ENCODE data around the gene SEZ6.

Gene SEZ6, protein sequence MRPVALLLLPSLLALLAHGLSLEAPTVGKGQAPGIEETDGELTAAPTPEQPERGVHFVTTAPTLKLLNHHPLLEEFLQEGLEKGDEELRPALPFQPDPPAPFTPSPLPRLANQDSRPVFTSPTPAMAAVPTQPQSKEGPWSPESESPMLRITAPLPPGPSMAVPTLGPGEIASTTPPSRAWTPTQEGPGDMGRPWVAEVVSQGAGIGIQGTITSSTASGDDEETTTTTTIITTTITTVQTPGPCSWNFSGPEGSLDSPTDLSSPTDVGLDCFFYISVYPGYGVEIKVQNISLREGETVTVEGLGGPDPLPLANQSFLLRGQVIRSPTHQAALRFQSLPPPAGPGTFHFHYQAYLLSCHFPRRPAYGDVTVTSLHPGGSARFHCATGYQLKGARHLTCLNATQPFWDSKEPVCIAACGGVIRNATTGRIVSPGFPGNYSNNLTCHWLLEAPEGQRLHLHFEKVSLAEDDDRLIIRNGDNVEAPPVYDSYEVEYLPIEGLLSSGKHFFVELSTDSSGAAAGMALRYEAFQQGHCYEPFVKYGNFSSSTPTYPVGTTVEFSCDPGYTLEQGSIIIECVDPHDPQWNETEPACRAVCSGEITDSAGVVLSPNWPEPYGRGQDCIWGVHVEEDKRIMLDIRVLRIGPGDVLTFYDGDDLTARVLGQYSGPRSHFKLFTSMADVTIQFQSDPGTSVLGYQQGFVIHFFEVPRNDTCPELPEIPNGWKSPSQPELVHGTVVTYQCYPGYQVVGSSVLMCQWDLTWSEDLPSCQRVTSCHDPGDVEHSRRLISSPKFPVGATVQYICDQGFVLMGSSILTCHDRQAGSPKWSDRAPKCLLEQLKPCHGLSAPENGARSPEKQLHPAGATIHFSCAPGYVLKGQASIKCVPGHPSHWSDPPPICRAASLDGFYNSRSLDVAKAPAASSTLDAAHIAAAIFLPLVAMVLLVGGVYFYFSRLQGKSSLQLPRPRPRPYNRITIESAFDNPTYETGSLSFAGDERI

DNA sequence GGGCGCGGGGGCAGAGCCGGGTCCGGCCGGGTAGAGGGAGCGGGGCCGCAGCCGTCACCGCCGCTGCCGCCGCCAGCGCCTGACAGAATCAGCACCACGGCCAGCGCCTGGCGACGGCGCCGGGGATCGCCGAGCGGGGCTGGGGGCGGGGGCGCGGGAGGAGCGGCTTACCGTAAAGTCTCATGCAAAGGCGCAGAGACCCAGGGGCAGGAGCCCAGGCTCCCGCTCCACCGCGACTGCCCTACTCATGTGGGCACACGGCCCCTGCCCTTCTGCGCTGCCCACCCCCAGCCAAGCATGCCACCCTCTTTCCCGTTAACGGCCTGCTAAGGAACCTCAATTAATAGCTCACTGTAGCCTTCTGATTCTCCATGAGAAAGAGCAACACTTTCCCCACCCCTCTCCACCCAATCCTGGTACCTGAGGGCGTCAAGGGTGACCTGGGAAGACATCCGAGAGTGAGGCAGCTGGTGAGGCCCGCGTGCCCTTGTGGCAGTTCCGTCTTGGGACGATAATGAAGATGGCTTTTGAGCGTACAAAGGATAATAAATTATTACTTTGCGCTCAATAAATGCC lies at the start of gene SEZ6:
SEZ6 (minus strand) TSS at position 98 of the 576 bp plus-strand sequence. CDS start 164 bp downstream, outside the sequence.
- DNase-seq = peak; percentile 82 to 97

DNA sequence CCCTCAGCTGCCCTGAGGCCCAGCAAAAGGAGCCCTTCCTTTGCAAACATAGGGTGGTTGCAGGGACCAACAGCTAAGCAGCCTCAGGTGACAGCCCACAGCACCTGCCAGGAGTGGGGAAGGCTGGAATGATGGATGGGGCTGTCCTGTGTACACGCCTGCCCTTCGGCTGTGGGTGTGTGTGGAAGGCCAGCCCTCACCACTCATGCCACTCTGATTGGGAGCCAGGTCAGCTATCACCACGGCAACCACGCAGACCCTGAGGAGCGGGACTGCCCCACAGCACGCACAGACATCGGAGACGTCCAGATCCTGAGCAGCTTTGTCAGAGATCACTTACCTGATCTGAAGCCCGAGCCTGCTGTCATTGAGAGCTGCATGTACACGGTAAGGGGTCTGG lies 49.0 kb upstream of the SEZ6 start:
- peak in 1 of 2 experiments; percentile 36 for DNase-seq

DNA sequence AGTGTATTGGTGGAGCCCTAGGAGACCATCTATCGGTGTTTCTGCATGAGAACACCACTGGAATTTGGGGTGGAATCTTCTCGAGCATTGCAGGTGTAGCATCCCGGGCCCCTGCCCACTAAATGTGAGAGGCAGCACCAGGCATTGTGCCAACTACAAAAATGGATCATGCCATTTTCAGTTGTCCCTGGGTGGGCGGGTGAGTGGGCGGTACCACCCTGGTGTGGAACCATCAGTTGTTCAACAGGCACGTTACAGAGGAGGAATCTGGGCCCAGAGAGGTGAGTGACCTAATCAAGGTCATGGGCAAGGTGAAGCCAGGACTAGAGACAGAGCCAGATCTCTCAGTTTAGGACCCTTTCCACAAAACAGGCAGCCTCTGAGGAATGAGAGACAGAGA lies 45.9 kb upstream of the SEZ6 start:
- DNase-seq = no peak

DNA sequence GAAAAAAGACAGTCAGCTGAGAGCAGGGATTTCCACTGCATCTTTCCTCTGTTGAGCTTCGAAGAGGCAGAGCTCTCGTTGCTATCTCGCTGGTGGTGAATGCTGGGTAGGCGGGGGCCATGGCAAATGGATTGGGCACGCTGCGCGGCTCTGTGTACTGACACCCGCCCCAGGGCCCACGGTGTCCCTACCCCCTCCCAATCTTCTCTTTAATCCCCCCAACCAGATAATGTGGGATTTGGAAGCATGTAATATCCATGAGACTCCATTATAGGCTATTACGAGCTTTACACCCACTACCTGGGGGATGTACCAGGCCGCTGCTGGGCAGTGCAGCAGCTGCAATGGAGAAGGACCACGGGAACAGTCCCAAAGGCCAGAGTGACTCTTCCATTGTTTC lies 45.4 kb upstream of the SEZ6 start:
- DNase-seq = no peak

DNA sequence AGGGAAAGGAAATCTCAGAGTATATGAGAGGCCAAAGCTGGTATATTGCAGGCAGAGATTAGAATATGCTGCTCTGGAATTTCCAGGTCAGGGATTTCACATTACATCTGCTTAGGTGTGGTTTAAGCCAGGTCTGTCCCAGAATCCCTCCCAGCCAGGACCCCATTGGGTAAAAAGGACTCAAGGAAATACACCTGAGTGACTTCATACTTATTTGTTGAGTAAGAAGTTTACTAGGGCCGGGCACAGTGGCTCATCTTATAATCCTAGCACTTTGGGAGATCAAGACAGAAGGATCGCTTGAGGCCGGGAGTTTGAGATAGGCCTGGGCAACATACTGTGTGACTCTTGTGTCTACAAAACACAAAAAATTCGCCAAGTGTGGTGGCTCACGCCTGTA lies 44.3 kb upstream of the SEZ6 start:
- DNase-seq = no peak

DNA sequence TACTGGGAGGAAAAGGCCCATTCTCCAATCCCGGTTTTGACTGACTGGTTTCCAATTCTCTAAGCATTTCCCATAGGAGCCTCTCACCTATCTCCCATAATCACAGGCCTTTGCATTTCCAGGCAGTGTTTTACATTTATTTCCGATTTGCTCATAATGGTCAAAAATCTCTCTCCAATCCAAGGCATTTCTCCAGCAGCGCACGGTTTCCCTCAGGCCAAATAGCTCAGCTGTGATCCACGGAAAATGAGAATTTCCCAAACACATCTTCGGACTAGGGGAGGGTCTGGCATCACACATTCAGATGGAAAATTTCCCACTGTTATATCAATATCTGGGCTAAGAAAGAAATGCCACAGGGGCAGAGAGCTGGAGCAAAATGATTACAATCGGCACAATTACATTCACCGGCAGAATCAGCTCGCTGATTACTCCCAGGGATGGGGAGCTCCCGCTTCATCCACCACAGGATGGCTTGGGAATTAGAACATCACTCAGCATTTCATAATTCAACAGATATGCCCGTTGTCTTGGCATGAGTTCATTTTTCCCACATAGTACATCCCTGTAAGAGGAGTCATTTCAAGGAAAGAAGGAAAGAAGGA lies 43.8 kb upstream of the SEZ6 start:
- DNase-seq = no peak

DNA sequence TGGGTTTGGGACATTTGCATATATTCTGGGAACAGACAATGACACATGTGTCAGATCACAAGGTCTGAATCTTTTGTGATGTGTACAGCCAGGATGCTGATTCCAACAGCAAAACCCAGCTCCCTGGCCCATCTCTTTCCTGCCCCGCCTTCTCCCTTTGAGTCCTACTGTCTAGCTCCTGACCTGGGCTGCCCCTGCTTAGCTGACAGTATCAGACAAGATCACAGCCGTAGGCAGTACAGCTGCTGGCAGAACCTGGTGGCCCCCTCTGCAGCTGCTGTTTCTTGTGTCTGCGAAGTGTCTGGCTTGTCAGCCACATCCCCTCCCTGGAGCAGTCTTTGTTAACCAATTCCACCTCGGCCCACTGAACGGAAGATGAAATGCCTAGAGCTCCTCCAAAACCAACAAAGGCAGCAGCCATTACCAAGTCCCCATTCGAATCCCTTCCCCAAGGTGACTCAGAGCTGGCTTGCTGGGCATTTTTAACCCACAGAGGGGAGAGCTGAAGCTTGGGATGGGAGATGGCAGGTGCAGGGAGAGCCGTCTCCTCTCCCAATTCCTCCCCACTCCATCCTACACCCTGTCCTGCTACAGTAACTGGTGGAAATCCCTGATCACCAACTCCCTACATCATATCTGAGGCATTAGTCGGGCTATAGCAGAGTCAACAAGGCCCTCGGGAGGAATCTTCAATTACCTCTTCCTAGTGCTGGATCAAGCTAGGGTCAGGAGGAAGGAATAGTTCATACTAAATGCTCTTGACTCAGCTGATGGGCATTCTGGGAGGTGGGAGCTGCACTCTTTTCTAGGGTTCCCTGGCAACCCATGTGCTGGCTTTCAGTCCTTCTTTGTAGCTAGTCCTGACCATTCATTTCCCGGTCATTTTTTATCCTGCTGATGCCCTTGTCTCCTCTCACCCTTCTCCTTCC lies 42.9 kb upstream of the SEZ6 start:
- peak; percentile 96 to 97 for DNase-seq

DNA sequence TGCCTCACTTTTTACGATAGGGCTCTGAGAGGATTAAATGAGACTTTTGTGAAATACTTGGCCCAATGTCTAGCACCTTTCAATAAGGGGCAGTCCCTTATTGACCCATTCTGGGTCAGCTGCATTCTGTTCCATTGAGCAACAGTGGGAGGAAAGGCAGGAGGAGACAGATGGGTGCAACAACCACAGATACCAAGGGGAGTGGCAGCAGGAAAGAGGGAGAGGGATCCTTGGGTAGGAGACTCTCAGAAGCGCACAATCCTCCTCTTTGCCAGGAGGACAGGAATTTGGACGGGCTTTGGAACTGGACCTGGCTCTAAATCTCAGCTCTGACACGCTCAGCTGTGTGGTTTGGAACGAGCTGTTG lies 40.6 kb upstream of the SEZ6 start:
- DNase-seq = no peak

DNA sequence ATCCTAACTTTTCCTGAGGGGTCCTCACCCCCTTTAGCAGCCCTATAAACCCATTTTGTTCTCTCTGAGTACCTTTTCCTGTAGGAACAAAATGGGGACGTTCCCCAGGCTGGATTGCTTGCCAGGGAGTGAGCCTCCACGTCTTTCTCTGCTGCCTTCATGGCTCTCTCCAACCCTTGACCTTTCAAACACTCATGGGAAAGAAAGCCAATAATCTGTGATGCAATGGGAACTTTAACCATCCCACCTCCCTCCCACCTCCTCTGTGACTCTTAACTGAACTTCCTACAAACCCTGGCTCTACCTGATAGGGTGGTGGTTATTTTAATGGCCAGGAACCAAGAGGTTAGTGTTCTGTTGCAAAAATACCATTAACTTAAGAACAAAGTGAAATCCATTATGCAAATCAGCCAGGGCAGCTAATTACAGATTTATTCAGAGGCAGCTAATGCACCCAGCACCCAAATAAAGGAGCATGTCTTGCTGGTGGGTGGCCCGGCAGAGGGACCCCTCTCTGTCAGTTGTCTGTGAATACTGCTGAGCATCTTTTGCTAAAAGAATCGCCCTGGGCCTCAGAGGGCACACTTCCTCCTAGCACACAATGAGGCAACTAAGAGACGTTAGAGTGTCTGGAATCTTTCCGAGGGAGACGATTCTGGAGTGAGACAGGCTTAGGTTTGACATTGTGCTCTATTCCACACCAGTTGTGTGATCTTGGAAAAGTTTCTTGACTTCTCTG lies 40.1 kb upstream of the SEZ6 start:
- DNase-seq = peak in 1 of 2 experiments; percentile 27

DNA sequence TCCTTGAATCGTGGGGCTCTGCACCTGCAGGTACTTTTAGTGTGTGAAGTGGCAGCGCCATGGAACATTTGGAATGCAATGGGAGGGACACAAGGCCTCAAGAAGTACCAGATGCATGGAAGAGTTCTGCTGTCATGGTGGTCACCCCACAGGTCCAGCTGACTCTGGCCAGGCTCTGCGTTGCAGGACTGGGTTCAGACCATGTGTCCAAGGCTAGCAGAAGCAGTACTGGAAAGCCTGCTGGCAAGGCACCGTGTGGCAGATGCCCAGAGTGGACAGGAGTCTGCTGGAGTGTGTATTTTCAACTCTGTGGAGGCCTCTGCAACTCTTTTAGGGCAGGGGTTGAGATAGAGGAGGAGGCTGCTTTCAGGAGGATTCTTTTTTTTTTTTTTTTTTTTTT lies 39.2 kb upstream of the SEZ6 start:
- DNase-seq = no peak

DNA sequence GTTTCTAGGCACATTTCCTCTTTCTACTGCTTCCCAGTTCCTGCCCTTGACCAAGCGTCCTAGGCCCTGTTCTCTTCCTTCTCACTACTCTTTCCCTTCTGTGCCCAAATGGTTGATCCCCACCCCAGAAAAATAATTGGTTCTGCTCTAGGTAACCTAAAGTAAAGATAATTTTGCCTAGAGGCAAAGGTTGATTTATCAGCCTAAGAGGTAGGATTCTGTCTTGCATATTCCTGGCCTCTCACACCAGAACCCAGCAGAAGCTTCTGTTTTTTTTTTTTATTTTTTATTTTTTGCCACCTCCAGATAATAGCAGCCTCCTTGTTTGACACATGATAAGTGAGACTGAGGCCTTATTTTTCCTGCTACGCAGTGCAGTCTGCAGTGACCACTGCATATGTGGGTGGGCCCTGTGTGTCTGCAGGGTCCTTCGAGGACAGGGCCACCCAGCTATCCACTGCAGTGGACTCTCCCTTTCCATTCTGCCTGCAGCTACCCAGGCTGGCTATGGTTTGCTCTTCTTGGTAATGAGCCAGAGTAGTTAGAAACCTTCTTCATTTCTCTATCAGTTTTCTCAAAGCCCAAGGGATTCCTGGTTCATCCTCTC lies 37.8 kb upstream of the SEZ6 start:
- DNase-seq = no peak

DNA sequence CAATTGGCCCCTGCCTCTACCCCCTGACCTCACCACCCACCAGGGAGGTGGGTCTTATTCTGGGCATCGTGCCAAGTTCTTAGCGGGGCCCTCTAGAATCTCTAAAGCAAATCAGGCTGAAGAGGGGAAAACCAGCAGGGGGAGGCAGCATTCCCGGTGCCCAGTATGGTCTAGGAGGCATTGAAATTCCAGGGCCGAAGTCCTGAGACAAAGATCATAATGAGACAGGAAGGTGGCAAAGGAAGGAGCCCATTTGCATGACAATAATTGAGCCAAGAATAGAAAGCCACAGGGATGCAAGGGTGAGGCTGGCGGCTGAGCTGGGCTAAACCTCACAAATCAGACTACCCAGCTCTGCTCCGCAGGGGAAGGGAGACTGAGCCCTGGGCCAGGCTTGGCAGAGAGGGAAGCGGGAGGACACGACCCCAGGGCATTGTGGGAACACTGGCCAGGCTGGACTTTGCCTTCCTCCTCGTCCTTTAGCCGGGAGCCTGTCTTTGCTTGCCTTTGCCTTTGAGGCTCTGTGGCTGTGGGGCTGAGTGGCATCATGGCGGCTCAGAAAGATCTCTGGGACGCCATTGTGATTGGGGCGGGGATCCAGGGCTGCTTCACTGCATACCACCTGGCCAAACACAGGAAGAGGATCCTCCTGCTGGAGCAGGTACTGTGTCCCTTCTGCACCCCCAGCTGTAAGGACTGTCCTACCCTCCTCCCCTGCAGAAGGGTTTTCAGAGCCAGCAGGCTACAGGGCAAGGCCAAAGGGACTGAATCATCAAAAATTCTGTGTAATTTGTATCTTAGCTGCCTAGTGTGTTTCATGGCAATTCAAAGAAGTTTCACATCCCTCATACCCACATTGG lies 37.1 kb upstream of the SEZ6 start, which contains the start of gene PIPOX:
PIPOX (plus strand) TSS at position 463 of the 860 bp plus-strand sequence; CDS start at position 548, 85 bp downstream.
- DNase-seq = peak; percentile 82 to 91

DNA sequence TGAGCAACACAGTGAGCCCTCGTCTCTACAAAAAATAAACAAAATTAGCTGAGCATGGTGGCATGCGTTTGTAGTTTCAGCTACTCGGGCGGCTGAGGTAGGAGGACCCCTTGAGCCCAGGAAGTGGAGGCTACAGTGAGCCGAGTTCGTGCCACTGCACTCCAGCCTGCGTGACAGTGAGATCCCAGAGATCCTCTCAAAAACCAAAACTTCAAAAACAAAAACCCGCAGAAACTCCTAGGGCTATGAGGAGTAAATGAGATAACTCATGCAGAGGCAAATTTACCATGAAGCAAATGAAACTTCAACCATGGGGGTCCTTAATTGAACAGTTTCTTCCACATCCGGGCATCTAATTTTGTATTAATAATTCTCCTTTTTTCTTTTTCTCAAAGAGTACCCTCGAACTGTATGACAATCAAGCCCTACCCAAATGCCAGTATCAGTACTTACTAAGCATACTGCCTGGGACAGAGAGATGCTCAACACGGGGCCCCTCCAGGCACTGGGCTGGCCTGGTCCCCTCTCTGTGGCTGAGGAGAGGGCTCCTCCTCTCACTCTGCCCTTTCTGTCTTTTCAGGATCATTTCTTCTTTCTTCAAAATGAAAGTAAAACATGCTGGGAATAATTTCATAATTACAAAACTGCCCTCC lies 36.3 kb upstream of the SEZ6 start:
- DNase-seq = no peak

DNA sequence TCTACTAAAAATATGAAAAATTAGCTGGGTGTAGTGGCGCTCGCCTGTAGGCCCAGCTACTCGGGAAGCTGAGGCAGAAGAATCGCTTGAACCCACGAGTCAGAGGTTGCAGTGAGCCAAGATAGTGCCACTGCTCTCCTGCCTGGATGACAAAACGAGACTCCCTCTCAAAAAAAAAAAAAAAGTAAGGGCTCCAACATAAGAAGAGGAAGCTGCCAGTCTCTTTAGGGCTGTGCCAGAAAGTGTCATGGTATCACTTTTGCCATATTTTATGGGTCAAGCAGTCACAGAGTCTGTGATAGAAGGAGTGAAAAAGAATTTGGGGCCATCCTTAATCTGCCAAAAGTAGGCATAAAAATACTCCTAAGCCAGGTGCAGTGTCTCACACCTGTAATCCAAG lies 35.7 kb upstream of the SEZ6 start:
- no peak for DNase-seq

DNA sequence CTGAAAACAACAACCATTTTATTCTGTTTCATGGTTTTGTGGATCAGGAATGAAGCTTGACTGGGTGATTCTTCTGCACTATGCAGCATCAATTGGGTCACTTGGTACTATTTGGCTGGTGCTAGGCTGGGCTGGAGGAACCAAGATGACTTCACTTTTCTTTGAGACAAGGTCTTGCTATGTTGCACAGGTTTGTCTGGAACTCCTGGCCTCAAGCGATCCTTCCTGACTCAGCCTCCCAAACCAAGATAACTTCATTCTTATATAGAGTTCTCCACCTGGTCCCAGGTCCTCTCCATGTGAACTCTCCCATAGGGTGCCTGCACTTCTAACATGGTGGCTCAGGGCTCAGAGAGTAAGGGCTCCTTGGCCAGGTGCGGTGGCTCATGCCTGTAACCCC lies 35.3 kb upstream of the SEZ6 start:
- no peak for DNase-seq

DNA sequence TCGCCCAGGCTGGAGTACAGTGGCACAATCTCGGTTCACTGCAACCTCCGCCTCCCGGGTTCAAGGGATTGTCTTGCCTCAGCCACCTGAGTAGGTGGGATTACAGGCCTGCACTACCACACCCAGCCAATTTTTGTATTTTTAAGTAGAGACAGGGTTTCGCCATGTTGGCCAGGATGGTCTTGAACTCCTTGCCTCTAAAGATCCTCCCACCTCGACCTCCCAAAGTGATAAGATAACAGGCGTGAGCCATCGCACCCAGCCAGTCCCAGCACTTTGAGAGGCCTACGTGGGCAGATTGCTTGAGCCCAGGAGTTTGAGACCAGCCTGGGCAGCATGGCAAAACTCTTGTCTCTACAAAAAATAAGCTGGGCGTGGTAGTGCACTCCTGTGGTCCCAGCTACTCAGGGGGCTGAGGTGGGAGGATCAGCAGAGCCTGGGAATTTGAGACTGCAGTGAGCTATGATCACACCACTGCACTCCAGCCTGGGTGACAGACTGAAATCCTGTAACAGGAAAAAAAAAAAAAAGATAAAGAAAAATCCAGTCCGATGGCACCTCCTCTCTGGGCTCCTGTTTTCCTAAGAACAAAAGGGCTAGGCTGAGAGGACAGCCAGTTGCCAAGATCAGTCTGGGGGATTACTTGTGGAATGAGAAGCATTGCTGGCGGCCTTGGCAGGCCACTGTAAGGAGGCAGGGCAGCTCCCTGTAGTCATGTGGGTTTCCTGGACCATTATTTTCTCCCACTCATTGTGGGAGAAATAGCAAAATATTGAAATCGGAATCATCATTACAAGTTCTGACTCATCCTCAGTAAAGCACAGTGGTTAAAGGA lies 34.1 kb upstream of the SEZ6 start:
- no peak for DNase-seq

DNA sequence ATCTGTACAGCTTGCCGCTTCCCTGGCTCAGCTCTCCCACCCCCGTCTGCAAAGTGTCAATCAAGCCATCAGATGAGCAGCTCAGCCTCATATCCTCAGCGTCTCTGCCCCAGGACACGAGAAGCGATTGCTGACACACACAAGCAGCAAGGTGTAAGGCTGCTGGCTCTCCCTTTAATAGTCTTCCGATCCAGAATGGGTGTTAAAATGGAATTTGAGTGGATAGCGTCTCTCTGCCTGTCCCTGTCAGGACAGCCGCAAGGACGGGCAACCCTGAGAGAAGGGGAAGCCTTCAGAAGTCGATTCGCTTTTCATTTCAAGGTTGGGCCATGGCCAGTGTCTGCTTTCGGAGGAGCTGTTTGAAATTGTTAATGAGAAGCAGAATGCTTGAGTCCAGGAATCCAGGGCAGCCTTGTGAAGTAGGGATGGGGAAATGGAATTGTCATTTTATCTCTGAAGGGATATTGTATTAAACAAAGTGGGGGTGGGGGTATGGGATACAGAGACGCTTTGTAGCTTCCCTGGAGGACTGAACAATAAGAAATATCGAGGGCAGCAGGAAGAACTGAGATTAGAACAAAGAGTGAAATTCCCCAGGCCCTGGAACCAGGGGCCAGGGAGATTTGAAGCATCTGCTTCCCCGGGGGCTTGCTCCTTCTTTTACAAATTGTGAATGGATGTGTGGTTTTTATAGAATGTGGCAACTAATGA lies 32.4 kb upstream of the SEZ6 start:
- DNase-seq = no peak
